Uterus (tissue), 4 donors: ENCODE data around the gene DNMT3A. TPM values are rescaled to one million over a fixed set of nuclear protein-coding genes. Genes with fewer than 3 reads are reported as not detected.

Source experiments
- DNase-seq, 2 donors: peaks; one replicate each; pipeline ENCODE4 v3.0.0-alpha.2; 2019 to 2020
- H3K27ac ChIP-seq, 2 donors: fragments of 200-600 bp; sonication (generic); 1 replicate in 1 of 2; 2 replicates in 1 of 2; pipeline ENCODE4 v1.5.1; 2016 to 2018
- H3K27me3 ChIP-seq, 2 donors: fragments of 200-600 bp; sonication (generic); one replicate each; pipeline ENCODE4 v1.5.1; 2018 to 2019; ENCODE audit warnings: control low read depth in 1 of 2
- H3K36me3 ChIP-seq, 2 donors: fragments of 200-600 bp; sonication (generic); one replicate each; pipeline ENCODE4 v1.5.1; 2019; ENCODE audit warnings: control low read depth in 1 of 2
- H3K4me1 ChIP-seq, 2 donors: fragments of 200-600 bp; sonication (generic); one replicate each; pipeline ENCODE4 v1.5.1; 2018 to 2019; ENCODE audit warnings: control low read depth in 1 of 2
- H3K4me3 ChIP-seq, 2 donors: fragments of 200-600 bp; sonication (generic); 1 replicate in 1 of 2; 2 replicates in 1 of 2; pipeline ENCODE4 v1.5.1; 2018 to 2019; ENCODE audit warnings: mild to moderate bottlenecking in 1 of 2
- H3K9me3 ChIP-seq, 2 donors: fragments of 200-600 bp; sonication (generic); one replicate each; pipeline ENCODE4 v1.5.1; 2019; ENCODE audit warnings: control low read depth in 1 of 2
- POLR2A ChIP-seq, 2 donors: fragments of 450-650 bp; IDR thresholded peaks; one replicate each; pipeline ENCODE4 v1.6.1; 2016; ENCODE audit warnings: antibody characterized with exemption in 2 of 2, mild to moderate bottlenecking in 1 of 2, moderate library complexity in 1 of 2
- intact Hi-C: fragments of 100-400 bp; cut with DNase I; formaldehyde crosslinking; loops from one replicate; pipeline ENCODE4 v1.15.1; 2023; ENCODE audit warnings: low total_unique reads
- total RNA-seq, 4 donors: library from RNA; depleted of rRNA in 3 of 4; stranded (reverse); fragments of >200 nt in 3 of 4; gene quantifications; one replicate each; pipeline versions ENCODE4 v1.1.0 to v1.2.4, GENCODE V29; 2014 to 2023
- TF ChIP-seq, protein P1 (sequence below), 4 experiments: fragments of 200-600 bp in 2 of 4; fragments of 450-650 bp in 2 of 4; sonication (generic) in 2 of 4; IDR thresholded peaks; one replicate each; pipeline ENCODE4 v1.5.1; 2016 to 2019; ENCODE audit warnings: antibody characterized with exemption in 4 of 4, mild to moderate bottlenecking in 2 of 4, moderate library complexity in 1 of 4
- donor health status: DM: yes; HTN: yes; CAD: no.

Gene DNMT3A
- total RNA-seq, 4 donors from 2014 or later: 2.3 to 95.8 (median 29.9) TPM

DNA sequence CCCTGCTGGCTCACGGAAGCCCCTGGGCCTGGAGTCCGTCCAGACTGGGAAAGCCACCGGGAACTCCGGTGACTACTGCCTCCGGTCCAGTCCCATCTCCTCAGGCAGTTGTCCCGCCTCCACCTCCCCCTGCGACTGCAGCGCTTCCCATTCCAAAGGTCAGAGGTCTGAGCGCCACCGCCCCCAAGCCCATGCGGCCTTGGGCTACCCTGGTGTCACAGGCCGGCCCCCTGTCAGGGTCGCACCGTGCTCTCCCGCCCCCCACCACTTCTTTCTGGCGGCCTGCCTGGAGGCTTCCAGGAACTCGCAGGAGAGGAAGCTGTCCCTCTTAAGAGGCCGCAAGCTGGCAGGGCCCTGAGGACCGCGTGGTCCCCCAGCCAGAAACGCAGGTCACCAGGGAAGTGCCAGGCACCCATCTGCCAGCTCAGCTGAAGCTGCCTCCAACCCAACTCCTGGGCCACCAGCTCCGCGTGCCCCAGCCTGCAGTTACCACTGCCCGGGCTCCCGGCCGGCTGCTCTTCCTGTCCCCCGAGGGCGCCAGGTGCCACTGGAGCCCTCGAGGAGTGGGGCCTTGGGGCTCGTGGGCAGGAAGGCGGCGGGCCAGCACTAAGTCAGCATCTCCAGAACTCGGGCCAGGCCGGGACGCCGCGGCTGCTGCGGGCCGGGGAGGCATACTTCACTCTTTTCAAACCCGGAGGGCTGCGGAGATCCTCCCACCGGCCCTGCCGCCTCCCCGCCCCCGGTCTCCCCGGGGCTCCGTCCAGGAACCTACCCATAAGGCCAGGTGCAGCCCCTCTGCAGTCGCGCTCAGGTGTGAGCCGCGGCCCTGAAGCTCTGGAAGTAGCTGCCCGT, 90.1 kb downstream of the DNMT3A start:
- peak; percentile 45 to 59 for DNase-seq
- peaks cover 0 to 9% of the 10 kb centered on the region in 2 donors for H3K4me1 ChIP-seq
- peak overlapping the region; percentile 85 to 91 for H3K27ac ChIP-seq
- peak overlapping the region; percentile 58 to 67 for H3K4me3 ChIP-seq
- no peaks in the 10 kb centered on the region for H3K36me3 ChIP-seq
- intact Hi-C loops: no loop called here
- H3K9me3 ChIP-seq: no peaks in the 10 kb centered on the region
- TF ChIP-seq, protein P1, sequence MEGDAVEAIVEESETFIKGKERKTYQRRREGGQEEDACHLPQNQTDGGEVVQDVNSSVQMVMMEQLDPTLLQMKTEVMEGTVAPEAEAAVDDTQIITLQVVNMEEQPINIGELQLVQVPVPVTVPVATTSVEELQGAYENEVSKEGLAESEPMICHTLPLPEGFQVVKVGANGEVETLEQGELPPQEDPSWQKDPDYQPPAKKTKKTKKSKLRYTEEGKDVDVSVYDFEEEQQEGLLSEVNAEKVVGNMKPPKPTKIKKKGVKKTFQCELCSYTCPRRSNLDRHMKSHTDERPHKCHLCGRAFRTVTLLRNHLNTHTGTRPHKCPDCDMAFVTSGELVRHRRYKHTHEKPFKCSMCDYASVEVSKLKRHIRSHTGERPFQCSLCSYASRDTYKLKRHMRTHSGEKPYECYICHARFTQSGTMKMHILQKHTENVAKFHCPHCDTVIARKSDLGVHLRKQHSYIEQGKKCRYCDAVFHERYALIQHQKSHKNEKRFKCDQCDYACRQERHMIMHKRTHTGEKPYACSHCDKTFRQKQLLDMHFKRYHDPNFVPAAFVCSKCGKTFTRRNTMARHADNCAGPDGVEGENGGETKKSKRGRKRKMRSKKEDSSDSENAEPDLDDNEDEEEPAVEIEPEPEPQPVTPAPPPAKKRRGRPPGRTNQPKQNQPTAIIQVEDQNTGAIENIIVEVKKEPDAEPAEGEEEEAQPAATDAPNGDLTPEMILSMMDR (IDR thresholded peaks at IDR 0.05): no peak
- TF ChIP-seq POLR2A (IDR thresholded peaks at IDR 0.05): no peak
- H3K27me3 ChIP-seq: no peaks in the 10 kb centered on the region

DNA sequence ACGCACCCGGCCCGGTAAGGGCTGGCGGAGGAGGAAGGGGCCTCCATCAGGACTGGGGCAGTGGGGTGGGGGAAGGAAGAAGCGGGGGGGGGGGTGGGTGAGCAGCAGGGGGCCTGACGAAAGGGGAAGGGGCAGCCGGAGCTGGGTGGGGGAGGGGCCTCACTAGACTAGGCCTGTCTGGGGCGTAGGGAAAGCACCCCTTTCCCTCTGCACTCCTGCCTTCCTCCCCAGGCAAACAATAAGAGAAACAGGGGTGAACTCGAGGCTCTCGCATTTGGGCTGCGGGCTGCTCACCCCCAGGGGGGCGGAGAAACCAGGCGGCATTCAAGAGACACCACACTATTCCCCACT, 90.7 kb downstream of the DNMT3A start:
- TF ChIP-seq, protein P1 (IDR thresholded peaks at IDR 0.05): no peak
- TF ChIP-seq POLR2A (IDR thresholded peaks at IDR 0.05): no peak
- no peak for DNase-seq
- intact Hi-C loops: no loop called here
- Histone ChIP-seq H3K9me3 (no peaks in the 10 kb centered on the region), H3K27ac (peak overlapping the region; percentile 85 to 91), H3K36me3 (no peaks in the 10 kb centered on the region), H3K27me3 (no peaks in the 10 kb centered on the region), H3K4me1 (peaks cover 0 to 9% of the 10 kb centered on the region in 2 donors), H3K4me3 (peak overlapping the region in 1 of 2 donors; percentile 58)

DNA sequence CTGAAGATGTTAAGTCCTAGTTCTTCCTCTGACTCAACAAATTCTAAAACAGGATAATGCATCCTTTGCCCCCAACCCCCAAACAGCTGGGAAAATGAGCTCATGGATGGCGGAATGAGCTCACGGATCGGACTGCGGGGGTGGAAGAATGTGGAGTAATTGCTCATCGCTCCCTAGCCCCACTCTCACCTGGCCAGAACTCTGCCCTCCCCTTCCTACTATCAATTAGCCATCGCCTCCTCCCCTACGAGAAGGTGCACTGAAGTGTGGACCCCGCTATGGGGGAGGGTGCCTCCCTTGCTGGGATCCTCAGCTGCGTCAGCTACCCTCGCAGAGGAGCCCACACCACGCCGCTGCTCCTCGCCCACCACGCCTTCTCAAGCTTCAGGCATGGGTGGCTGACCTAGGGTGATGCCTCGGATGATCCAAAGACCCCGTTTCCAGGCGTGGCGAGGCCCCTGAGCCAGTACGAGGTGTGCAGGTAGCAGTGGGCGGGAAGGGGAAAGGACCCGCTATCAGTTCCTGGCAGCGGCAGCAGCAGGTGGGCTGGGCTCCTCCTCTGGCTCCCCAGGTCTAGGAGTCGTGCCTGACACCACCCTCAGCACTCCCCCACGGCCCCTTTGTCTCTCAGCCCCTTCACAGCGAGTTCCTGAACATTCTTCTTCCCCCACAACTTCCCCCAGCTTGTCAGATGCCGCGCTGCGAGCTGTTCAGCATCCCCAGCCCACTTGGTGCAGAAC, 91.2 kb downstream of the DNMT3A start:
- peak overlapping the region in 1 of 2 donors; percentile 91 for H3K27ac ChIP-seq
- H3K4me1 ChIP-seq: peaks cover 0 to 9% of the 10 kb centered on the region in 2 donors
- TF ChIP-seq, protein P1 (IDR thresholded peaks at IDR 0.05): no peak
- no peak for TF ChIP-seq POLR2A (IDR thresholded peaks at IDR 0.05)
- no peaks in the 10 kb centered on the region for H3K36me3 ChIP-seq
- H3K9me3 ChIP-seq: no peaks in the 10 kb centered on the region
- no peak overlapping the region for H3K4me3 ChIP-seq
- DNase-seq: no peak
- H3K27me3 ChIP-seq: no peaks in the 10 kb centered on the region
- intact Hi-C loops: no loop called here

DNA sequence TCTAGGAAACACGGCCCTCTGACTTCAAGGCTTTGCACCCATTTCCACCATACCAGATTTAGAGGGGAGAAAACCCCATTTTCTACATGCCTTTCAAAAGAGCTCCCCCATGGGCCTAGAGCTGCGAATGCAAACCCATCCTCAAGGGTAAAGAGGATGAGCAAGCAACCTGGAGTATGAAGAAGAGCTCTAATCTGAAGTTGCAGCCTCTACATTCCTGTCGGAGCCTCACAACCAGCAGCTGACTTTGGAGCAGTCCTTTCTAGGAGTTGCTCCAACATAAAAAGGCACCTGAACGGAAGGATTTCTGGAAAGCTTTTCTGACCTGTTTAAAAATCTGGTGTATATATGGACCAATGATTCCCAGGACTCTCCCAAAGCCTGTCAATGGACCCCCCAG, 91.9 kb downstream of the DNMT3A start:
- no peaks in the 10 kb centered on the region for H3K9me3 ChIP-seq
- H3K4me3 ChIP-seq: no peak overlapping the region
- intact Hi-C loops: no loop called here
- no peak for DNase-seq
- H3K27ac ChIP-seq: no peak overlapping the region
- H3K4me1 ChIP-seq: peaks cover 0 to 9% of the 10 kb centered on the region in 2 donors
- H3K27me3 ChIP-seq: no peaks in the 10 kb centered on the region
- H3K36me3 ChIP-seq: no peaks in the 10 kb centered on the region
- TF ChIP-seq, protein P1 (IDR thresholded peaks at IDR 0.05): no peak
